ENCODE results near the gene AFTPH. TPM values are rescaled to one million over a fixed set of nuclear protein-coding genes. Genes with fewer than 3 reads are reported as not detected.

Gene AFTPH
- total RNA-seq, 2 donors from 2014 or later = 32.0 to 52.9 TPM

GRCh38 chr2:64635976-64636911, 112.1 kb downstream of the AFTPH start:
- no peak overlapping the region for H3K4me3 ChIP-seq
- H3K27ac ChIP-seq = no peak overlapping the region
- DNase-seq = no peak
- peaks cover 19% of the 10 kb centered on the region for H3K4me1 ChIP-seq
- ATAC-seq = no peak
- H3K27me3 ChIP-seq = no peaks in the 10 kb centered on the region
- 75 to 95% methylated on average over 38 of the region's 38 CpGs for WGBS, 2 donors
- H3K9me3 ChIP-seq = no peaks in the 10 kb centered on the region
- H3K36me3 ChIP-seq (replicated peaks in 1 of 2; ENCODE audit: insufficient read depth in 1 of 2, low read depth in 2 of 2) = peaks cover 0 to 6% of the 10 kb centered on the region in 2 donors
- intact Hi-C loops (cut with DNase I) = no loop called here
- no peak for TF ChIP-seq POLR2A (IDR thresholded peaks at IDR 0.05)
- no peak for TF ChIP-seq CTCF (IDR thresholded peaks at IDR 0.05)

GRCh38 chr2:64637000-64637635, 113.0 kb downstream of the AFTPH start:
- H3K27ac ChIP-seq = no peak overlapping the region
- H3K4me3 ChIP-seq = no peak overlapping the region
- H3K4me1 ChIP-seq = peaks cover 28% of the 10 kb centered on the region
- intact Hi-C loops (cut with DNase I) = no loop called here
- peaks cover 0 to 6% of the 10 kb centered on the region in 2 donors for H3K36me3 ChIP-seq (replicated peaks in 1 of 2; ENCODE audit: insufficient read depth in 1 of 2, low read depth in 2 of 2)
- no peak for DNase-seq
- WGBS, 2 donors = 50 to 65% methylated on average over 9 of the region's 9 CpGs
- H3K27me3 ChIP-seq = no peaks in the 10 kb centered on the region
- TF ChIP-seq POLR2A (IDR thresholded peaks at IDR 0.05) (no peak), CTCF (IDR thresholded peaks at IDR 0.05) (no peak)
- H3K9me3 ChIP-seq = no peaks in the 10 kb centered on the region
- ATAC-seq = no peak

GRCh38 chr2:64637931-64638330, 113.8 kb downstream of the AFTPH start:
- no peak overlapping the region for H3K4me3 ChIP-seq
- no peak for DNase-seq
- no peaks in the 10 kb centered on the region for H3K27me3 ChIP-seq
- 92 to 94% methylated on average over 5 of the region's 5 CpGs for WGBS, 2 donors
- no peak overlapping the region for H3K27ac ChIP-seq
- TF ChIP-seq POLR2A (IDR thresholded peaks at IDR 0.05) (no peak), CTCF (IDR thresholded peaks at IDR 0.05) (no peak)
- no peaks in the 10 kb centered on the region for H3K9me3 ChIP-seq
- no peak for ATAC-seq
- H3K36me3 ChIP-seq (replicated peaks in 1 of 2; ENCODE audit: insufficient read depth in 1 of 2, low read depth in 2 of 2) = peaks cover 0 to 6% of the 10 kb centered on the region in 2 donors
- H3K4me1 ChIP-seq = peaks cover 28% of the 10 kb centered on the region
- intact Hi-C loops (cut with DNase I) = no loop called here

GRCh38 chr2:64638502-64639120, 114.5 kb downstream of the AFTPH start:
- Histone ChIP-seq H3K27ac (no peak overlapping the region), H3K4me3 (no peak overlapping the region), H3K36me3 (replicated peaks in 1 of 2; ENCODE audit: insufficient read depth in 1 of 2, low read depth in 2 of 2) (peaks cover 0 to 6% of the 10 kb centered on the region in 2 donors), H3K9me3 (no peaks in the 10 kb centered on the region), H3K4me1 (peaks cover 28% of the 10 kb centered on the region), H3K27me3 (no peaks in the 10 kb centered on the region)
- intact Hi-C loops (cut with DNase I) = no loop called here
- 78% methylated on average over 4 of the region's 4 CpGs for WGBS, 2 donors
- no peak for DNase-seq
- no peak for TF ChIP-seq POLR2A (IDR thresholded peaks at IDR 0.05)
- ATAC-seq = no peak

- Histone ChIP-seq H3K9me3 (no peaks in the 10 kb centered on the region), H3K4me3 (no peak overlapping the region), H3K27me3 (no peaks in the 10 kb centered on the region), H3K27ac (no peak overlapping the region), H3K4me1 (peaks cover 39% of the 10 kb centered on the region), H3K36me3 (replicated peaks in 1 of 2; ENCODE audit: insufficient read depth in 1 of 2, low read depth in 2 of 2) (peaks cover 0 to 6% of the 10 kb centered on the region in 2 donors)
- no peak for TF ChIP-seq POLR2A (IDR thresholded peaks at IDR 0.05)
- TF ChIP-seq CTCF (IDR thresholded peaks at IDR 0.05) = no peak
- intact Hi-C loops (cut with DNase I) = loop anchor here (10.0 kb wide), 1 partner anchor 225 kb away; no protein-coding TSS in a partner anchor
- ATAC-seq (no peak), DNase-seq (no peak)
- WGBS, 2 donors = 45 to 58% methylated on average over 2 of the region's 2 CpGs
These were observed 115.6 kb downstream of the AFTPH start for GRCh38 chr2:64639691-64640090.

All from body of pancreas (tissue), 4 donors.